ENCODE data around the gene ZNF212.

ZNF212 gene

GRCh38 chr7:149214020-149214720 lies 25.3 kb upstream of the ZNF212 start:
- TF ChIP-seq CTCF (IDR thresholded peaks at IDR 0.05) = no peak

GRCh38 chr7:149216402-149216801 lies 23.0 kb upstream of the ZNF212 start:
- no peak for TF ChIP-seq CTCF (IDR thresholded peaks at IDR 0.05)

GRCh38 chr7:149217570-149217969 lies 21.9 kb upstream of the ZNF212 start:
- no peak for TF ChIP-seq CTCF (IDR thresholded peaks at IDR 0.05)

- TF ChIP-seq CTCF (IDR thresholded peaks at IDR 0.05) = no peak
These were observed 20.7 kb upstream of the ZNF212 start for GRCh38 chr7:149218469-149219420.

GRCh38 chr7:149220534-149220933 lies 18.9 kb upstream of the ZNF212 start:
- no peak for TF ChIP-seq CTCF (IDR thresholded peaks at IDR 0.05)

- no peak for TF ChIP-seq CTCF (IDR thresholded peaks at IDR 0.05)
These were observed 16.3 kb upstream of the ZNF212 start for GRCh38 chr7:149223176-149223575.

- TF ChIP-seq CTCF (IDR thresholded peaks at IDR 0.05) = no peak
These were observed 15.7 kb upstream of the ZNF212 start for GRCh38 chr7:149223761-149224160.

All from LNCAP (cell line).